ENCODE results near the gene MMP12.
"Not testable (repeated sequence)": the region's sequence is repeated elsewhere in the genome, so short reads cannot be mapped to it uniquely, and the experiment has no call there.

MMP12 gene

DNA sequence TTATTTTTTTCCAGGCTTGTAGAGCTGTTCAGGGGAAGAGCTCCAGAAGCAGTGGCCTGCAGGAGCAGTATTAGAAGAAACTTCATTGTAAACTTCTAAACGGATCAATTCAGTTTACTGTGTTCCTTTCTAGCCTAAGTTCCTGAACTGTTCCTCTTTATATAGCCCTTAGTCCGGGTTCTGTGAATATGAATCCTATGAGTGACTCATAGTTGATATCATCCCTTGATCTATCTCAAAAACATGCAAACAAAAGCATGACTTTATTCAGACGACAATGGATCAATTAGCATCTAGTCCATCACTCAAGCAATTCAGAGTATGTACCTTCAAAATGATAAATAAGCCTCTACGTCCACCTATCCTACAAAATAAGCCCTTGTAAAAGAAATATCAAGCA is at the start of gene MMP12:
Gene MMP12, minus strand, starts transcription at position 131 of the 400 bp plus-strand sequence. Its CDS starts 45 bp downstream, at position 86.
- no peak for DNase-seq (ENCODE audit: low read depth)

GRCh38 chr11:102921587-102922220 is 46.9 kb upstream of the MMP12 start:
- no peak for DNase-seq (ENCODE audit: low read depth)

DNA sequence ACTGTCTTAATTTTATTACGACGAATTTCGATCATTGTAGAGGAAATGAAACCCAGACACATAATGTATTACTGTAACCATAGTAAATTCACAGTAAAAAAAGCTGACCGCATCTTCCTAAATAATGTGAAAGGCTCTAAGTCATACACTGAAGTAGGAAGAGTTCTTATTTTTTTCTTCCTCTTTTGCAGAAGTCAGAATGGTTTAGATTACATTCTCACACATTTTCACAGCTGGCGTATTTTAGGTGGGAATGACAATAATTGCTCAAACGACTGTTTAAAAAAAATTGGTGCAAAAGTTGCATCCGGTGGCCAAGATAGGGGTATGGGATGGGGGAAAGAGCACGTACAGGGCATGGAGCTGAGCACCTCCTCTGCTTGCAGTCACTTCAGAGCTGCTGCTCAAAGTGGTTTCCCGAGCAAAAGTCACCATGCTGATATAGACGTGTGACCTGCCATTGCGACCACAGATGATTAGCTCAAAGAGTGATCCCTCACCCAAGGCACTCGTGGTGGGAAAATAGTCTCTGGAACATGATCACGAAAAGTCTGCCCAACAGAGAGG is 45.4 kb upstream of the MMP12 start:
- DNase-seq (ENCODE audit: low read depth) = no peak

- no peak for DNase-seq (ENCODE audit: low read depth)
Measured at GRCh38 chr11:102915044-102915375, 40.2 kb upstream of the MMP12 start.

- no peak for DNase-seq (ENCODE audit: low read depth)
Measured at GRCh38 chr11:102914238-102915043, 39.7 kb upstream of the MMP12 start.

DNA sequence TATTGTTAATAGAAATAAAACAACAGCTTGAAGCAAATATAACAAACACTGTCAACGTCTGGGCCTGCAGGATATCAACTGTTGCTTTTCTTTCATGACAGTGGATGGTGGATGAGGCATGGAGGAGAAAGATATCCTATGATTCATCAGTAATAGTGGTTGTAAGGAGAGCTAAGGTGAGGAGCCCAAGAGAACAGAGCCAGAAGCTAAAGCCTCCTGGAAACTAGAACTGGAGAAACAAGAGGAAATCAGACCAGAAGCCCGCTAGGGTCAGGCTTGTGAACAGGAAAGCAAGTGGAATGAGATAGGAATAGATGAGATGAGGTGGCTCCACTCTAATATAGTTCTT is 37.7 kb upstream of the MMP12 start:
- DNase-seq (ENCODE audit: low read depth) = no peak

- no peak for DNase-seq (ENCODE audit: low read depth)
Measured at GRCh38 chr11:102911758-102912481, 37.1 kb upstream of the MMP12 start.

DNA sequence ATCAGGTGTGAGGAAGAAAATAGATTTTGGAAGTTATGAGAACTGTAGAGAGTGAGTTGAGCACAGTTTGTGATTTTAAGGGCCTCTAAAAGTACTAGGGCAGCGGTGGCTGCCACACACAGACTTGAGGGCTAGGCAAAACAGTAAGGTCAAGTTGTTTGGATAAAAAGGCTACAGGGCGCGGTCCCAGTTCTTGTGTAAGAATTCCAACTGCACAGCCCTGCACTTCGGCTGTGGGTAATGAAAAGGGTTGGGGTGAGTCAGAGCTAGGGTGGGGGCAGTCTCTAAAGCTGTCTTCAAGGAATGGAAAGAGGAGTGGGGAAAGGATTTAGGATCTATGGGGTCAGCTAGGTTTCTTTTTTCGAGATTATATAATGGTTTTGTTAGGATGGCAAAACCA is 31.1 kb upstream of the MMP12 start:
- not testable (repeated sequence) for DNase-seq (ENCODE audit: low read depth)

GRCh38 chr11:102903895-102904294 is 29.1 kb upstream of the MMP12 start:
- DNase-seq (ENCODE audit: low read depth) = not testable (repeated sequence)

DNA sequence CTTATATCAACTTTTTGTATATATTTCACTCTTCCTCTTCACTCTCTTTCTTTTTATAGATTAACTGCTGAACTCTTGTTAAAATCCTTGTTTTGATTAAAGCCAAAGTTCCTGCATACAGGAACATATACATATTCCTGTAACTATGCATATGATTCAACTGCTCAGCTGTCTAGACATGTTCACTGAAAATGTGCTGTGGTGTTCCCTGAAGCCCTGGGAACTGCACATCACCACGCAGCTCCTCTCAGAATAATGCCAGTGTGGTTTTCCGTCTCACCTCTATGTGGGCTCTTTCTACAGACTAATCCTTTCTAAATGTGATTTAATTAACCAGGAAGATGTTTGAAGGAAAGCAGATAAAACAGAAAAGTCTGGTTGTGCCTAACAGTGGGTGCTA is 25.6 kb upstream of the MMP12 start:
- no peak for DNase-seq (ENCODE audit: low read depth)

DNA sequence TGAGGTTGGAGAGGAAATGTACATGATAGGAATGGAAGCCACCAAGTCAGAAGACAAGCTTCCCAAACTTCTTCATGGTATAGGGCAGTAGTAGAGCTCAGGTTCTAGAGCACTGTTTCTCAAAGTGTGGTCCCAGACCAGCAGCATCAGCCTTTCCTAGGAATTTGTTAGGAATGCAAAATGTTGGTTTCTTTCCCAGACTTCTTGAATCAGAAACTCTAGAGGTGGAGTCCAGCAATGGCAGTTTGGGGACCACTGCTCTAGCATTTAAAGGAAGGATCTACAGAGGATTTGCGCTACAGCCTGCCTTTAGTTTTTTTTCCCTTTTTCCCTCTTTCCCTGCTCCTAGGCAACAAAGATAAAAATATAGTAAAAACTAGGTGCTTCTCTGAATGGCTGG is 17.0 kb upstream of the MMP12 start:
- DNase-seq (ENCODE audit: low read depth) = no peak

DNA sequence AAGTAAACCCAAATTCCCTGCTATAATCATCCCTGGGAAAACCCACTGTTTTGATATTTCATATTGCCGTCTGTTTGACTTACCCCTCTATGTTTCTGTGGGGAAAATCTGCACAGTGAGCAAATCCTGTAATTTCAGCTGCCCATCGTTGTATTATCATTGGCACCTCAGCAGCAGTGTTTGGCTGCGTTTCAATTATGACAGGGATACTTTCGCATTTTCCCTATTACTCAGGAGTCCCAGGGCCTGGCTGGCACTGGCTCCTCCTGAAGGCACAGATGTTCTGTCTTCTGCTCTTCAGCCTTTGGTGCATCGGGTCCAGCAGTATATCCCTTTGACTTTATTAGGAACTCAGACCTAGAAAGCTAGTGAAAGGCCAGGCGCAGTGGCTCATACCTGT is 12.2 kb upstream of the MMP12 start:
- DNase-seq (ENCODE audit: low read depth) = no peak

DNA sequence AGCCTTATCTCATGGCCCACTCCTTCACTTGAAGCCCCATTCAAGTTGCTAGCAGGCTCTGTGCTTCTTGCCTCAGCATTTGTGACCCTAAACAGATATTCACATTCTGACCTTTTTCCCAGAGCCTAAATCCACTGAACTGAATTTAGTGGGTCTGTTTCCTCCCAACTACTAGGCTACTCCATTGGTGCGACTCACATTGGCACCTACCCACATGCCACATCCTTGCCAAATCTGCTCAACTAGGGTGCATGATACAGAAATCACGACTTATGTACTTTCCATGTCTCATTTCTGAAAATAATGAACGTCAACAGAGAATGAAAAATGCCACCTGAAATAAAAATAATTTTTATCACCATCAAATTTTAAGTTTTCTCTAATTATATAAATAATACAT is 8.4 kb upstream of the MMP12 start:
- no peak for DNase-seq (ENCODE audit: low read depth)

GRCh38 chr11:102882389-102883024 is 7.7 kb upstream of the MMP12 start:
- no peak for DNase-seq (ENCODE audit: low read depth)

- no peak for DNase-seq (ENCODE audit: low read depth)
Measured at GRCh38 chr11:102879801-102880200, 5.0 kb upstream of the MMP12 start.

GRCh38 chr11:102878595-102878994 is 3.8 kb upstream of the MMP12 start:
- no peak for DNase-seq (ENCODE audit: low read depth)

- not testable (repeated sequence) for DNase-seq (ENCODE audit: low read depth)
Measured at GRCh38 chr11:102869354-102869964, 5.3 kb downstream of the MMP12 start.

- no peak for DNase-seq (ENCODE audit: low read depth)
Measured at GRCh38 chr11:102868339-102868738, 6.4 kb downstream of the MMP12 start.

DNA sequence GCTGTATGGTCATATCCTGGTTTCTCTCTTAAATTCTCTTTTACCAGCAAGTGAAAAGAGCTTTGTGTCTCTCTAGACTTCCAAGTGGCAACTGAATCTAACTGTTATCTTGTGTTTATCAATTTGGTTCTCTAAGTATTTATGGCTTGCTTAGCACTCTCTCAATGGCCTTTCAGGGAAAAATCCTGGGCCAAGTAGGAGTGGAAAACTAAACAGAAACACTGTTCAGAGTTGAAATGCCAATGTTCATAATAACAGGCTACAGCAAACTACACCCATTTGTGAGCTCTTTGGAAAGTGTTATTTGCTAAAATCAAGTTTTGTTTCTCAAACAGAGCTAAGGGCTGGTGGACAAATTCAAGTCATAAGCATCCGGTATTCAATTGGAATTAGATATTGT is 10.1 kb downstream of the MMP12 start:
- no peak for DNase-seq (ENCODE audit: low read depth)

DNA sequence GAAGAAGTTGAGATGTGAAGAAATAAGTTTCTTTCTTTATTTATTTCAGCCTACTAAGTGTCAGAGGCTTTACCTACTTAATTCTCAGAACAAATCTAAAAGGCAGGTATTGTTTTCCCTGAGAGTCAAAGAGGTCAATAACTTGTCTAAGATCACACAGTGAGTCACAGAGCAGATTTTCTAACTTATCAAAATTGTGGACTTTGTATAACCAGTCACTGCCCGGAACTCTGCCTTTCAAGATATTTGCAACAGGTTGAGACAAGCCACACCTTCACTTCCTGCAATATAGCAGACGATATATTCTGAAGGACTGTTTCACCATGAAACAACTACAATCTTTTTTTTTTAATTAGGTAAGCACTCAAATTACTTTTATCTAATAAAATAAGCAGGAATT is 20.8 kb downstream of the MMP12 start:
- DNase-seq (ENCODE audit: low read depth) = no peak

GRCh38 chr11:102853055-102853454 is 21.7 kb downstream of the MMP12 start:
- DNase-seq (ENCODE audit: low read depth) = no peak

Data from activated T-helper 9 cell treated with anti-CD3 and anti-CD28 coated beads, Interleukin-2, amount 50 U/mL, for 16 hours (primary cell).